PFSK-1 (cell line): ENCODE results near the gene PHYHD1.

Experiments used
- POLR2AphosphoS5 ChIP-seq: IDR thresholded peaks from 2 replicates; pipeline ENCODE4 v1.6.1; 2012; ENCODE audit warnings: low read depth, mild to moderate bottlenecking, control low read depth, low read length, moderate library complexity
- REST ChIP-seq, 2 experiments: IDR thresholded peaks; 2 replicates each; pipeline versions ENCODE4 v1.6.1 to v1.8.0; 2011 to 2012; ENCODE audit warnings: low read depth in 2 of 2, low read length in 2 of 2, control low read depth in 1 of 2, inconsistent platforms in 1 of 2, mild to moderate bottlenecking in 1 of 2, moderate library complexity in 1 of 2; ENCODE audit not compliant: insufficient read depth in 1 of 2

GRCh38 chr9:128887914-128888350 lies 32.9 kb upstream of the PHYHD1 start:
- no peak for TF ChIP-seq REST (IDR thresholded peaks at IDR 0.05; ENCODE audit: insufficient read depth in 1 of 2, low read depth in 2 of 2, low read length in 2 of 2)
- no peak for TF ChIP-seq POLR2AphosphoS5
